WTC11 (cell line): ENCODE results near the gene INTS4. TPM values are rescaled to one million over a fixed set of nuclear protein-coding genes. Genes with fewer than 3 reads are reported as not detected.
A peak's percentile ranks its signal among the peaks of the same experiment; 100 is the strongest.

ENCODE experiments used
- ATAC-seq: fragments of 200-7000 bp; cut with Tn5 transposase; 2 replicates; pipeline ENCODE4 v1.10.0; 2021; ENCODE audit warnings: mild to moderate bottlenecking, moderate library complexity
- CTCF ChIA-PET: fragments of 300-600 bp; sonication (Branson Sonifier 250); formaldehyde crosslinking; loops from one replicate; lab custom pipeline; 2021; ENCODE audit warnings: antibody characterized with exemption; lab: Charles Lee
- POLR2A ChIA-PET: fragments of 350-600 bp; sonication (Branson Sonifier 250); formaldehyde crosslinking; loops from one replicate; lab custom pipeline; 2021; ENCODE audit warnings: antibody characterized with exemption; lab: Charles Lee
- DNase-seq: peaks from one replicate; pipeline ENCODE4 v3.0.0; 2021; ENCODE audit warnings: low spot score
- H3K27ac Mint-ChIP-seq: 2 replicates; pipeline ENCODE4 v1.8.0; 2021; ENCODE audit warnings: mixed read lengths
- H3K27me3 Mint-ChIP-seq: 2 replicates; pipeline ENCODE4 v1.8.0; 2021; ENCODE audit warnings: low read depth, mild to moderate bottlenecking, moderate library complexity, mixed read lengths
- H3K36me3 Mint-ChIP-seq: 2 replicates; pipeline ENCODE4 v1.8.0; 2021; ENCODE audit warnings: mixed read lengths
- H3K4me1 Mint-ChIP-seq: 2 replicates; pipeline ENCODE4 v1.8.0; 2022; ENCODE audit warnings: mixed read lengths
- H3K4me3 Mint-ChIP-seq: 2 replicates; pipeline ENCODE4 v1.8.0; 2021; ENCODE audit warnings: mild to moderate bottlenecking, moderate library complexity, mixed read lengths
- H3K9me3 Mint-ChIP-seq: 2 replicates; pipeline ENCODE4 v1.8.0; 2021; ENCODE audit warnings: mixed read lengths
- AR ChIP-seq: fragments of 250-450 bp; sonication (Bioruptor Pico); IDR thresholded peaks from 2 replicates; pipeline ENCODE4 v1.9.0; 2021; ENCODE audit warnings: mild to moderate bottlenecking
- ARID4B ChIP-seq: sonication (generic); formaldehyde crosslinking; IDR thresholded peaks from 2 replicates; pipeline ENCODE4 v1.8.0; 2023; ENCODE audit warnings: missing genetic modification reagents, mild to moderate bottlenecking, borderline replicate concordance
- CBFB ChIP-seq: sonication (generic); formaldehyde crosslinking; IDR thresholded peaks from 2 replicates; pipeline ENCODE4 v1.8.1; 2022; ENCODE audit warnings: mild to moderate bottlenecking, low read depth, missing genetic modification reagents
- CREB1 ChIP-seq: sonication (generic); formaldehyde crosslinking; IDR thresholded peaks from 2 replicates; pipeline ENCODE4 v1.8.0; 2023; ENCODE audit warnings: mild to moderate bottlenecking, missing genetic modification reagents
- CREM ChIP-seq: sonication (generic); formaldehyde crosslinking; IDR thresholded peaks from 2 replicates; pipeline ENCODE4 v1.8.1; 2022; ENCODE audit warnings: mild to moderate bottlenecking, missing genetic modification reagents, moderate library complexity
- ESRRA ChIP-seq: sonication (generic); formaldehyde crosslinking; IDR thresholded peaks from 2 replicates; pipeline ENCODE4 v1.8.1; 2022; ENCODE audit warnings: mild to moderate bottlenecking, missing genetic modification reagents, borderline replicate concordance
- ETV6 ChIP-seq: sonication (generic); formaldehyde crosslinking; IDR thresholded peaks from 2 replicates; pipeline ENCODE4 v1.8.1; 2022; ENCODE audit warnings: mild to moderate bottlenecking, missing genetic modification reagents
- FOXJ3 ChIP-seq: sonication (generic); formaldehyde crosslinking; IDR thresholded peaks from 2 replicates; pipeline ENCODE4 v1.9.0; 2021; ENCODE audit warnings: missing genetic modification reagents, mild to moderate bottlenecking, borderline replicate concordance
- GRHL2 ChIP-seq: fragments of 250-450 bp; sonication (Bioruptor Pico); IDR thresholded peaks from 2 replicates; pipeline ENCODE4 v1.8.0; 2022; ENCODE audit warnings: mild to moderate bottlenecking, moderate library complexity; ENCODE audit not compliant: insufficient replicate concordance, severe bottlenecking
- GTF2I ChIP-seq: fragments of 250-450 bp; sonication (Bioruptor Pico); conservative IDR thresholded peaks from 2 replicates; pipeline ENCODE4 v1.4.0; 2021; ENCODE audit warnings: mild to moderate bottlenecking
- JUN ChIP-seq: sonication (generic); formaldehyde crosslinking; IDR thresholded peaks from 2 replicates; pipeline ENCODE4 v1.8.0; 2023; ENCODE audit warnings: mild to moderate bottlenecking, missing genetic modification reagents
- MAX ChIP-seq: sonication (generic); formaldehyde crosslinking; IDR thresholded peaks from 2 replicates; pipeline ENCODE4 v1.8.0; 2022; ENCODE audit warnings: mild to moderate bottlenecking, missing genetic modification reagents
- MYBL2 ChIP-seq: sonication (generic); formaldehyde crosslinking; IDR thresholded peaks from 2 replicates; pipeline ENCODE4 v1.8.1; 2023; ENCODE audit warnings: mild to moderate bottlenecking, moderate library complexity, missing genetic modification reagents
- NFE2L1 ChIP-seq: sonication (generic); formaldehyde crosslinking; IDR thresholded peaks from 2 replicates; pipeline ENCODE4 v1.8.1; 2023; ENCODE audit warnings: missing genetic modification reagents
- NFYB ChIP-seq: sonication (generic); formaldehyde crosslinking; conservative IDR thresholded peaks from 2 replicates; pipeline ENCODE4 v1.8.0; 2022; ENCODE audit warnings: low read depth, missing genetic modification reagents
- RORB ChIP-seq: fragments of 250-450 bp; sonication (Bioruptor Pico); IDR thresholded peaks from 2 replicates; pipeline ENCODE4 v1.9.0; 2021; ENCODE audit warnings: mild to moderate bottlenecking
- SMAD3 ChIP-seq: sonication (generic); formaldehyde crosslinking; IDR thresholded peaks from 2 replicates; pipeline ENCODE4 v1.8.0; 2022; ENCODE audit warnings: missing genetic modification reagents, mild to moderate bottlenecking, borderline replicate concordance
- TEAD1 ChIP-seq: sonication (generic); formaldehyde crosslinking; IDR thresholded peaks from 2 replicates; pipeline ENCODE4 v1.8.0; 2022; ENCODE audit warnings: mild to moderate bottlenecking, missing genetic modification reagents
- ZNF121 ChIP-seq: sonication (generic); formaldehyde crosslinking; IDR thresholded peaks from 2 replicates; pipeline ENCODE4 v1.8.0; 2023; ENCODE audit warnings: missing genetic modification reagents
- total RNA-seq: library from RNA; stranded (reverse); gene quantifications from 3 replicates; pipeline ENCODE4 v1.2.3, GENCODE V29; 2021
- TF ChIP-seq, protein P1 (sequence below): fragments of 250-450 bp; sonication (Bioruptor Pico); IDR thresholded peaks from 2 replicates; pipeline ENCODE4 v1.9.0; 2021; ENCODE audit warnings: mild to moderate bottlenecking, borderline replicate concordance

Gene INTS4
- total RNA-seq, 1 experiment from 2014 or later = 34.2 TPM

- peaks cover 6% of the 10 kb centered on the region for H3K9me3 Mint-ChIP-seq
- ChIA-PET POLR2A (no interaction called here), CTCF (interaction anchor here (1.8 kb wide), 1 partner anchor 23 kb away, joined by 4 read pairs; no protein-coding TSS in a partner anchor)
- DNase-seq (no peak), ATAC-seq (peak; percentile 5; the same call in 1 of the 2 replicates)
- H3K36me3 Mint-ChIP-seq = no peaks in the 10 kb centered on the region
- no peaks in the 10 kb centered on the region for H3K27me3 Mint-ChIP-seq
- peak overlapping the region; percentile 85 for H3K4me3 Mint-ChIP-seq
- no peak overlapping the region; the same call in 1 of the 2 replicates for H3K27ac Mint-ChIP-seq
- TF ChIP-seq, protein P1, sequence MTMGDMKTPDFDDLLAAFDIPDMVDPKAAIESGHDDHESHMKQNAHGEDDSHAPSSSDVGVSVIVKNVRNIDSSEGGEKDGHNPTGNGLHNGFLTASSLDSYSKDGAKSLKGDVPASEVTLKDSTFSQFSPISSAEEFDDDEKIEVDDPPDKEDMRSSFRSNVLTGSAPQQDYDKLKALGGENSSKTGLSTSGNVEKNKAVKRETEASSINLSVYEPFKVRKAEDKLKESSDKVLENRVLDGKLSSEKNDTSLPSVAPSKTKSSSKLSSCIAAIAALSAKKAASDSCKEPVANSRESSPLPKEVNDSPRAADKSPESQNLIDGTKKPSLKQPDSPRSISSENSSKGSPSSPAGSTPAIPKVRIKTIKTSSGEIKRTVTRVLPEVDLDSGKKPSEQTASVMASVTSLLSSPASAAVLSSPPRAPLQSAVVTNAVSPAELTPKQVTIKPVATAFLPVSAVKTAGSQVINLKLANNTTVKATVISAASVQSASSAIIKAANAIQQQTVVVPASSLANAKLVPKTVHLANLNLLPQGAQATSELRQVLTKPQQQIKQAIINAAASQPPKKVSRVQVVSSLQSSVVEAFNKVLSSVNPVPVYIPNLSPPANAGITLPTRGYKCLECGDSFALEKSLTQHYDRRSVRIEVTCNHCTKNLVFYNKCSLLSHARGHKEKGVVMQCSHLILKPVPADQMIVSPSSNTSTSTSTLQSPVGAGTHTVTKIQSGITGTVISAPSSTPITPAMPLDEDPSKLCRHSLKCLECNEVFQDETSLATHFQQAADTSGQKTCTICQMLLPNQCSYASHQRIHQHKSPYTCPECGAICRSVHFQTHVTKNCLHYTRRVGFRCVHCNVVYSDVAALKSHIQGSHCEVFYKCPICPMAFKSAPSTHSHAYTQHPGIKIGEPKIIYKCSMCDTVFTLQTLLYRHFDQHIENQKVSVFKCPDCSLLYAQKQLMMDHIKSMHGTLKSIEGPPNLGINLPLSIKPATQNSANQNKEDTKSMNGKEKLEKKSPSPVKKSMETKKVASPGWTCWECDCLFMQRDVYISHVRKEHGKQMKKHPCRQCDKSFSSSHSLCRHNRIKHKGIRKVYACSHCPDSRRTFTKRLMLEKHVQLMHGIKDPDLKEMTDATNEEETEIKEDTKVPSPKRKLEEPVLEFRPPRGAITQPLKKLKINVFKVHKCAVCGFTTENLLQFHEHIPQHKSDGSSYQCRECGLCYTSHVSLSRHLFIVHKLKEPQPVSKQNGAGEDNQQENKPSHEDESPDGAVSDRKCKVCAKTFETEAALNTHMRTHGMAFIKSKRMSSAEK = no peak
- TF ChIP-seq GTF2I (CRISPR knock-in tag) (0 out of 2 replicates have a peak, but pooled peaks have one; percentile 14), MYBL2 (no peak), ESRRA (no peak)
- peaks cover 24% of the 10 kb centered on the region for H3K4me1 Mint-ChIP-seq
These were observed 29.0 kb upstream of the INTS4 start for GRCh38 chr11:78023426-78023825.

DNA sequence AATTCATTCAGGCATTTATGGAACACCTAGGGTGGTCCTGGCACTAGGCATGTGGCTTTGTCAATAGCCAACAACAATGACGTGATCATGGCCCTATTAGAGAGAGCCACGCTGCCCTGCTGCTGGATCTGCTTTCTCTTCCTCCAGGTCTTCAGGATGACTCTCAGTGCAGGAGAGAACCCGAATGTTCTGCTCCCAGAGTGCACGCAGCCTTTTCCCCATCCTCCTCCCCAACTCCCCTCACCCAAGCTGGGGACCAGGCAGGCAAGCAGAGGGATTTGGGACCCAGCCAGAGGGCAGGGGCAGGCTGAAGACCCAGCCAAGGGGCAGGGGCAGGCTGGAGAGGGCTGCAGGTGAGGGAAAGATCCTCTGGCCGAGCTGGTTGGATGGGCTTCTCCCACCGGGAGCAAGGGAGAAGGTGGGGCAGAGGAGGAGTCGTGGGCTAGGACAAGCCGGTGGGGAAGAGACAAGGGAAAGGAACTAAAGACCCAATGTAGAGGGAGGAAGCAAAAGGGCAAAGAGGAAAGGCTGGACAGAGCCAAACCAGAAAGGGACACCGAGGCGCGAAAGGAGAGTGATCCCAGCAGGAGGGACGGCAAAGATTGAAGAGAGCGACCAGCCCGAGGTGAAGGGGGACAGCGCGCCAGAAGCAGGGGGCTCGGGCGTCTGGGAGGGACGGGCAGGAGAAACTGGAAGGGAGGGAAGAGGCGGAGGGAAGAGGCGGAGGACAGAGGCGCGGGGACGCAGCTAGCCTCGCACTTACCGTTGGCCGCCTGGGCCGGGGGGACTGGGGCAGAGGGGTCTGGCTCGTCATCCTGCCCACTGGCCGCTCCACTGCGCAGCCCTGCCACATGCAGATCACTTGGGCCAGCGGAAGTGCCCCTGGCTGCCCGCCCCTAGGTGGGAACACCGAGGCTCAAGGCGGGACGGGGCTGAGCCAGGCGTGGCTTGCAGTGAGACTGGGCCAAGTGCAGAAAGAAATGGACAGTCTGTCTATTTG, 28.2 kb upstream of the INTS4 start, which contains the start of gene KCTD14:
Gene KCTD14 (minus strand): TSS at position 880 of the 1,000 bp plus-strand sequence. CDS start 27 bp downstream, at position 853.
- CTCF ChIA-PET = interaction anchor here (0.9 to 1.8 kb wide), 4 partner anchors 17 to 28 kb away, joined by 3 to 4 read pairs (median 3); partner anchors contain the start of gene INTS4
- DNase-seq = peak; percentile 72
- H3K4me1 Mint-ChIP-seq = peaks cover 24% of the 10 kb centered on the region
- H3K27ac Mint-ChIP-seq = peak within 1 kb of the TSS; percentile 86
- POLR2A ChIA-PET = interaction anchor here (1.1 kb wide), 1 partner anchor 28 kb away, joined by 3 read pairs; no protein-coding TSS in a partner anchor
- no peaks in the 10 kb centered on the region; the same call in 1 of the 2 replicates for H3K27me3 Mint-ChIP-seq
- peak within 1 kb of the TSS; percentile 85 for H3K4me3 Mint-ChIP-seq
- ATAC-seq = peak; percentile 91
- H3K36me3 Mint-ChIP-seq = no peaks in the 10 kb centered on the region
- H3K9me3 Mint-ChIP-seq = peaks cover 2% of the 10 kb centered on the region
- peak; percentile 54; the same call in 1 of the 2 replicates for TF ChIP-seq CREM
- peak; percentile 83 for TF ChIP-seq ZNF121 (CRISPR knock-in tag)
- TF ChIP-seq NFYB = 0 out of 2 replicates have a peak, but pooled peaks have one; percentile 16
- TF ChIP-seq MAX (CRISPR knock-in tag) = peak; percentile 82; the same call in 1 of the 2 replicates
- no peak for TF ChIP-seq JUN
- TF ChIP-seq NFE2L1 (CRISPR knock-in tag) = peak; percentile 77
- no peak for TF ChIP-seq FOXJ3 (CRISPR knock-in tag)
- TF ChIP-seq CBFB (CRISPR knock-in tag) = peak; percentile 36; the same call in 1 of the 2 replicates
- TF ChIP-seq GRHL2 = no peak
- peak; percentile 69; the same call in 1 of the 2 replicates for TF ChIP-seq CREB1 (CRISPR knock-in tag)
- peak; percentile 42; the same call in 1 of the 2 replicates for TF ChIP-seq TEAD1 (CRISPR knock-in tag)
- no peak for TF ChIP-seq RORB
- 0 out of 2 replicates have a peak, but pooled peaks have one; percentile 39 for TF ChIP-seq SMAD3 (CRISPR knock-in tag)
- peak; percentile 88 for TF ChIP-seq ETV6 (CRISPR knock-in tag)
- TF ChIP-seq ARID4B (CRISPR knock-in tag) = peak; percentile 22; the same call in 1 of the 2 replicates
- no peak for TF ChIP-seq AR (CRISPR knock-in tag)
